Right lobe of liver (tissue), 6 donors: ENCODE data around the gene KCNMA1. TPM values are rescaled to one million over a fixed set of nuclear protein-coding genes. Genes with fewer than 3 reads are reported as not detected.

Experiments used
- ATAC-seq, 4 donors: fragments of 200-7000 bp; cut with Tn5 transposase; one replicate each; pipeline ENCODE4 v1.9.1; 2020; ENCODE audit warnings: mild to moderate bottlenecking in 4 of 4, moderate library complexity in 4 of 4
- DNase-seq, 3 donors: peaks; one replicate each; pipeline ENCODE4 v3.0.0-alpha.2; 2020
- H3K27ac ChIP-seq, 3 donors: fragments of 200-600 bp; one replicate each; pipeline ENCODE4 v1.8.0; 2022
- H3K27me3 ChIP-seq, 2 donors: fragments of 200-600 bp; one replicate each; pipeline ENCODE4 v1.8.0; 2022
- H3K36me3 ChIP-seq, 4 donors: fragments of 200-600 bp; sonication (generic) in 1 of 4; one replicate each; pipeline versions ENCODE4 v1.5.1 to v1.8.0; 2017 to 2022; ENCODE audit warnings: control low read depth in 1 of 4
- H3K4me1 ChIP-seq, 4 donors: fragments of 200-600 bp; sonication (generic) in 1 of 4; one replicate each; pipeline versions ENCODE4 v1.5.1 to v1.8.0; 2017 to 2022; ENCODE audit warnings: control low read depth in 1 of 4
- H3K4me3 ChIP-seq, 3 donors: fragments of 200-600 bp; one replicate each; pipeline ENCODE4 v1.8.0; 2022
- H3K9me3 ChIP-seq, 4 donors: fragments of 200-600 bp; sonication (generic) in 1 of 4; one replicate each; pipeline versions ENCODE4 v1.5.1 to v1.8.0; 2017 to 2022; ENCODE audit warnings: control low read depth in 1 of 4
- POLR2A ChIP-seq: fragments of 450-650 bp; IDR thresholded peaks from one replicate; pipeline ENCODE4 v1.6.1; 2017; ENCODE audit warnings: antibody characterized with exemption, mild to moderate bottlenecking
- WGBS: methylation state at CpG from one replicate; pipeline ENCODE4 v1.1.6; 2018; ENCODE audit warnings: low coverage, low lambda C conversion rate; ENCODE audit not compliant: insufficient coverage; ENCODE audit errors: missing lambda C conversion rate; 5-methylcytosine and 5-hydroxymethylcytosine counted together
- intact Hi-C, 2 donors: fragments of 100-400 bp; cut with DNase I; formaldehyde crosslinking; loops; one replicate each; pipeline versions ENCODE4 v1.11.2 to v1.14.1; 2022
- total RNA-seq, 6 experiments: library from RNA; depleted of rRNA in 2 of 6; stranded (reverse); fragments of >200 nt in 2 of 6; fragmentation: NEBNext Ultra II Directional in 3 of 6; extraction: Animal tissue kit (Norgen Biotek cat#: 25700) in 3 of 6; gene quantifications; one replicate each; pipeline versions ENCODE4 v1.1.0 to v1.2.4, GENCODE V29; 2016 to 2023
- TF ChIP-seq, protein P1 (sequence below), 4 donors: fragments of 200-600 bp in 3 of 4; fragments of 450-650 bp in 1 of 4; IDR thresholded peaks; one replicate each; pipeline versions ENCODE4 v1.5.1 to v1.8.0; 2016 to 2022; ENCODE audit warnings: antibody characterized with exemption in 4 of 4, mild to moderate bottlenecking in 2 of 4
- donor health status: DM: no; HTN: yes; CAD: no.
- donor health status: DM: no; HTN: no; CAD: no.
- donor health status: DM: no; HTN: no; CAD: no.
- donor health status: DM: no; HTN: yes; CAD: no.
- donor health status: DM: no; HTN: yes; CAD: no.

The KCNMA1 gene
- total RNA-seq, 6 experiments from 2014 or later: 5.7 to 48.0 (median 15.1) TPM

- H3K4me3 ChIP-seq: no peak overlapping the region
- 100% methylated on average over 2 of the region's 2 CpGs for WGBS
- TF ChIP-seq, protein P1, sequence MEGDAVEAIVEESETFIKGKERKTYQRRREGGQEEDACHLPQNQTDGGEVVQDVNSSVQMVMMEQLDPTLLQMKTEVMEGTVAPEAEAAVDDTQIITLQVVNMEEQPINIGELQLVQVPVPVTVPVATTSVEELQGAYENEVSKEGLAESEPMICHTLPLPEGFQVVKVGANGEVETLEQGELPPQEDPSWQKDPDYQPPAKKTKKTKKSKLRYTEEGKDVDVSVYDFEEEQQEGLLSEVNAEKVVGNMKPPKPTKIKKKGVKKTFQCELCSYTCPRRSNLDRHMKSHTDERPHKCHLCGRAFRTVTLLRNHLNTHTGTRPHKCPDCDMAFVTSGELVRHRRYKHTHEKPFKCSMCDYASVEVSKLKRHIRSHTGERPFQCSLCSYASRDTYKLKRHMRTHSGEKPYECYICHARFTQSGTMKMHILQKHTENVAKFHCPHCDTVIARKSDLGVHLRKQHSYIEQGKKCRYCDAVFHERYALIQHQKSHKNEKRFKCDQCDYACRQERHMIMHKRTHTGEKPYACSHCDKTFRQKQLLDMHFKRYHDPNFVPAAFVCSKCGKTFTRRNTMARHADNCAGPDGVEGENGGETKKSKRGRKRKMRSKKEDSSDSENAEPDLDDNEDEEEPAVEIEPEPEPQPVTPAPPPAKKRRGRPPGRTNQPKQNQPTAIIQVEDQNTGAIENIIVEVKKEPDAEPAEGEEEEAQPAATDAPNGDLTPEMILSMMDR (IDR thresholded peaks at IDR 0.05): no peak
- TF ChIP-seq POLR2A: no peak
- no peak overlapping the region for H3K27ac ChIP-seq
- H3K9me3 ChIP-seq: no peaks in the 10 kb centered on the region
- no peak for ATAC-seq
- no peaks in the 10 kb centered on the region for H3K27me3 ChIP-seq
- intact Hi-C loops: no loop called here
- no peak for DNase-seq
- no peaks in the 10 kb centered on the region for H3K36me3 ChIP-seq
- H3K4me1 ChIP-seq: peaks cover 0 to 19% (median 5%) of the 10 kb centered on the region in 4 donors
These were observed 166.5 kb downstream of the KCNMA1 start for GRCh38 chr10:77471069-77471536.

- H3K36me3 ChIP-seq: no peaks in the 10 kb centered on the region
- intact Hi-C loops: no loop called here
- 57% methylated on average over 6 of the region's 6 CpGs for WGBS
- DNase-seq: no peak
- no peaks in the 10 kb centered on the region for H3K27me3 ChIP-seq
- TF ChIP-seq, protein P1 (IDR thresholded peaks at IDR 0.05): no peak
- H3K4me3 ChIP-seq: no peak overlapping the region
- H3K27ac ChIP-seq: no peak overlapping the region
- no peaks in the 10 kb centered on the region for H3K9me3 ChIP-seq
- peak in 2 of 4 donors; percentile 11 to 50 for ATAC-seq
- peaks cover 0 to 3% (median 0%) of the 10 kb centered on the region in 4 donors for H3K4me1 ChIP-seq
These were observed 170.1 kb downstream of the KCNMA1 start for GRCh38 chr10:77467422-77467963.

DNA sequence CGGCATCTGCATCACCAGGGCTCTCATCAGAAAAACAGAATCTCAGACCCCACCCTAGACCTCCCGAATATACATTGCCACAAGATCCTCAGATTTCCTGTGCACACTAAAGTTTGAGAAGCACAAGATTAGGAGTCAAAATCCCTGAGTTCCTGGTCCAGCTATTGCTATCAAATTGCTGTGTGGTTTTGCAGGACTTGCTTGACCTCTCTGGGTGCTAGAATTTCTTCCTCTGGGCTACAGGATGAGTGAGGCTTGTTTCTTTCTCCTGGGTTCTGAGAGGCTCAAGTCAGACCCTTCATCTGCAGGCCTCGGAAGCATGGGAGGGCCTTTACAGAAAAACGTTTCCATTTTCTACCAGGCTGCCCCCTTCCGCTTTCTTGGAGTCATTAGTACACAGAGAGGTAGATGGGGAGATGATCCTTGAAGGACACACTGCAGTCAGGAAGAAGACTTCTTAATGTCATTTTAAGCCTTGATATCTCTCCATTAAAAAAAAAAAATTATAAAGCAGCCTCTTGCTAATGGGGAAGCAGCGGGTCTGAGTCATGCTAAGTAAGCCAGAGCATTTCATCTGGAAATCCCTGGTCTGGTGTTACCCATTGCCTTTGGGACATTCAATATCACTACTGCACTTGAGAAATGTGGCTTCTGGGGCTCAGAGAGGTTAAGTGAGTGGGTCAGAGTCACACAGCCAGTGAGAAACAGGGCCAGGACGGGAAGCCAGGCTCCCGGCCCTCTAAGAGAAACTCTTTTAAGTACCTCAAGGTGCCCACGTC, 173.5 kb downstream of the KCNMA1 start:
- DNase-seq (no peak), ATAC-seq (no peak)
- H3K4me1 ChIP-seq: peaks cover 0 to 3% (median 0%) of the 10 kb centered on the region in 4 donors
- TF ChIP-seq, protein P1 (IDR thresholded peaks at IDR 0.05): no peak
- no peak for TF ChIP-seq POLR2A
- no peak overlapping the region for H3K4me3 ChIP-seq
- no peaks in the 10 kb centered on the region for H3K36me3 ChIP-seq
- intact Hi-C loops: no loop called here
- WGBS: 79% methylated on average over 8 of the region's 9 CpGs
- no peak overlapping the region for H3K27ac ChIP-seq
- no peaks in the 10 kb centered on the region for H3K27me3 ChIP-seq
- no peaks in the 10 kb centered on the region for H3K9me3 ChIP-seq

- DNase-seq (no peak), ATAC-seq (peak in 1 of 4 donors; percentile 15)
- intact Hi-C loops: no loop called here
- H3K36me3 ChIP-seq: no peaks in the 10 kb centered on the region
- H3K27me3 ChIP-seq: no peaks in the 10 kb centered on the region
- 69% methylated on average over 4 of the region's 4 CpGs for WGBS
- H3K27ac ChIP-seq: no peak overlapping the region
- peaks cover 0 to 3% (median 0%) of the 10 kb centered on the region in 4 donors for H3K4me1 ChIP-seq
- no peaks in the 10 kb centered on the region for H3K9me3 ChIP-seq
- TF ChIP-seq POLR2A: no peak
- TF ChIP-seq, protein P1 (IDR thresholded peaks at IDR 0.05): no peak
- H3K4me3 ChIP-seq: no peak overlapping the region
These were observed 174.1 kb downstream of the KCNMA1 start for GRCh38 chr10:77463499-77463898.
